ENCODE data around the gene EVI5L. TPM values are rescaled to one million over a fixed set of nuclear protein-coding genes. Genes with fewer than 3 reads are reported as not detected.

Gene EVI5L
- total and polyA plus RNA-seq, 5 donors from 2014 or later = 1.9 to 10.2 (median 2.2) TPM

- no peak overlapping the region for H3K27ac ChIP-seq (ENCODE audit: insufficient read depth, low read length, poor library complexity, severe bottlenecking)
- H3K9me3 ChIP-seq (ENCODE audit: control insufficient read depth in 2 of 2, low read length in 2 of 2) = no peaks in the 10 kb centered on the region
- H3K27me3 ChIP-seq (ENCODE audit: control insufficient read depth, insufficient read depth, low read length) = no peaks in the 10 kb centered on the region
- H3K27me3 Mint-ChIP-seq = no peaks in the 10 kb centered on the region
- peaks cover 7% of the 10 kb centered on the region for H3K4me1 ChIP-seq (ENCODE audit: control insufficient read depth, insufficient read depth, low read length, poor library complexity, severe bottlenecking)
- ATAC-seq (ENCODE audit: low read depth in 2 of 2) (no peak), DNase-seq (no peak)
- H3K4me3 ChIP-seq (ENCODE audit: low read depth, low read length) = no peak overlapping the region
- peaks cover 0 to 8% (median 1%) of the 10 kb centered on the region in 4 donors for H3K4me1 Mint-ChIP-seq
- no peak overlapping the region for H3K27ac Mint-ChIP-seq
- no peak overlapping the region for H3K4me3 Mint-ChIP-seq
- H3K36me3 Mint-ChIP-seq = no peaks in the 10 kb centered on the region
- peaks cover 0 to 3% (median 0%) of the 10 kb centered on the region in 7 donors for H3K9me3 Mint-ChIP-seq
- no peaks in the 10 kb centered on the region for H3K36me3 ChIP-seq (ENCODE audit: control insufficient read depth, insufficient read depth, low read length)
These were observed 21.8 kb downstream of the EVI5L start for GRCh38 chr19:7851623-7852500.

GRCh38 chr19:7852851-7853769, 23.1 kb downstream of the EVI5L start:
- Histone ChIP-seq H3K9me3 (ENCODE audit: control insufficient read depth in 2 of 2, low read length in 2 of 2) (no peaks in the 10 kb centered on the region), H3K4me3 (ENCODE audit: low read depth, low read length) (no peak overlapping the region), H3K27ac (ENCODE audit: insufficient read depth, low read length, poor library complexity, severe bottlenecking) (no peak overlapping the region), H3K4me1 (ENCODE audit: control insufficient read depth, insufficient read depth, low read length, poor library complexity, severe bottlenecking) (peaks cover 7% of the 10 kb centered on the region), H3K27me3 (ENCODE audit: control insufficient read depth, insufficient read depth, low read length) (no peaks in the 10 kb centered on the region), H3K36me3 (ENCODE audit: control insufficient read depth, insufficient read depth, low read length) (no peaks in the 10 kb centered on the region)
- Mint-ChIP-seq H3K4me3 (no peak overlapping the region), H3K4me1 (peaks cover 0 to 8% (median 1%) of the 10 kb centered on the region in 4 donors), H3K27ac (no peak overlapping the region), H3K36me3 (no peaks in the 10 kb centered on the region), H3K27me3 (no peaks in the 10 kb centered on the region), H3K9me3 (peaks cover 0 to 3% (median 0%) of the 10 kb centered on the region in 7 donors)
- ATAC-seq (ENCODE audit: low read depth in 2 of 2) = peak; percentile 67 to 69
- DNase-seq = peak; percentile 50 to 65 (median 55)

- Mint-ChIP-seq H3K4me3 (no peak overlapping the region), H3K27ac (no peak overlapping the region), H3K36me3 (no peaks in the 10 kb centered on the region), H3K4me1 (peaks cover 0 to 8% (median 1%) of the 10 kb centered on the region in 4 donors), H3K9me3 (peaks cover 0 to 4% (median 0%) of the 10 kb centered on the region in 7 donors), H3K27me3 (no peaks in the 10 kb centered on the region)
- peaks cover 7% of the 10 kb centered on the region for H3K4me1 ChIP-seq (ENCODE audit: control insufficient read depth, insufficient read depth, low read length, poor library complexity, severe bottlenecking)
- no peaks in the 10 kb centered on the region for H3K36me3 ChIP-seq (ENCODE audit: control insufficient read depth, insufficient read depth, low read length)
- no peaks in the 10 kb centered on the region for H3K27me3 ChIP-seq (ENCODE audit: control insufficient read depth, insufficient read depth, low read length)
- DNase-seq (no peak), ATAC-seq (ENCODE audit: low read depth in 2 of 2) (no peak)
- H3K27ac ChIP-seq (ENCODE audit: insufficient read depth, low read length, poor library complexity, severe bottlenecking) = no peak overlapping the region
- no peaks in the 10 kb centered on the region for H3K9me3 ChIP-seq (ENCODE audit: control insufficient read depth in 2 of 2, low read length in 2 of 2)
- no peak overlapping the region for H3K4me3 ChIP-seq (ENCODE audit: low read depth, low read length)
These were observed 23.7 kb downstream of the EVI5L start for GRCh38 chr19:7853770-7854128.

- Mint-ChIP-seq H3K27me3 (no peaks in the 10 kb centered on the region), H3K36me3 (no peaks in the 10 kb centered on the region), H3K4me3 (no peak overlapping the region), H3K4me1 (peaks cover 0 to 8% (median 1%) of the 10 kb centered on the region in 4 donors), H3K9me3 (peaks cover 0 to 4% (median 0%) of the 10 kb centered on the region in 7 donors), H3K27ac (no peak overlapping the region)
- Histone ChIP-seq H3K4me3 (ENCODE audit: low read depth, low read length) (no peak overlapping the region), H3K9me3 (ENCODE audit: control insufficient read depth in 2 of 2, low read length in 2 of 2) (no peaks in the 10 kb centered on the region), H3K4me1 (ENCODE audit: control insufficient read depth, insufficient read depth, low read length, poor library complexity, severe bottlenecking) (peaks cover 7% of the 10 kb centered on the region), H3K36me3 (ENCODE audit: control insufficient read depth, insufficient read depth, low read length) (no peaks in the 10 kb centered on the region), H3K27ac (ENCODE audit: insufficient read depth, low read length, poor library complexity, severe bottlenecking) (no peak overlapping the region), H3K27me3 (ENCODE audit: control insufficient read depth, insufficient read depth, low read length) (no peaks in the 10 kb centered on the region)
- no peak for ATAC-seq (ENCODE audit: low read depth in 2 of 2)
- no peak for DNase-seq
These were observed 25.5 kb downstream of the EVI5L start for GRCh38 chr19:7855426-7856108.

- no peaks in the 10 kb centered on the region for H3K36me3 ChIP-seq (ENCODE audit: control insufficient read depth, insufficient read depth, low read length)
- H3K4me1 Mint-ChIP-seq = peaks cover 0 to 11% (median 1%) of the 10 kb centered on the region in 4 donors
- H3K27ac ChIP-seq (ENCODE audit: insufficient read depth, low read length, poor library complexity, severe bottlenecking) = no peak overlapping the region
- no peaks in the 10 kb centered on the region for H3K9me3 ChIP-seq (ENCODE audit: control insufficient read depth in 2 of 2, low read length in 2 of 2)
- H3K4me3 ChIP-seq (ENCODE audit: low read depth, low read length) = no peak overlapping the region
- no peaks in the 10 kb centered on the region for H3K36me3 Mint-ChIP-seq
- H3K4me1 ChIP-seq (ENCODE audit: control insufficient read depth, insufficient read depth, low read length, poor library complexity, severe bottlenecking) = peaks cover 10% of the 10 kb centered on the region
- no peak overlapping the region for H3K4me3 Mint-ChIP-seq
- no peak overlapping the region for H3K27ac Mint-ChIP-seq
- DNase-seq (no peak), ATAC-seq (ENCODE audit: low read depth in 2 of 2) (no peak)
- H3K27me3 Mint-ChIP-seq = peaks cover under 1% of the 10 kb centered on the region
- H3K9me3 Mint-ChIP-seq = peaks cover 0 to 4% (median 0%) of the 10 kb centered on the region in 7 donors
- peaks cover under 1% of the 10 kb centered on the region for H3K27me3 ChIP-seq (ENCODE audit: control insufficient read depth, insufficient read depth, low read length)
These were observed 26.1 kb downstream of the EVI5L start for GRCh38 chr19:7856109-7856591.

- no peak overlapping the region for H3K27ac Mint-ChIP-seq
- H3K4me1 ChIP-seq (ENCODE audit: control insufficient read depth, insufficient read depth, low read length, poor library complexity, severe bottlenecking) = peaks cover 18% of the 10 kb centered on the region
These were observed 27.0 kb downstream of the EVI5L start for GRCh38 chr19:7856679-7857663.

More at GRCh38 chr19:7856679-7857663, 27.0 kb downstream of the EVI5L start:
- DNase-seq (no peak), ATAC-seq (ENCODE audit: low read depth in 2 of 2) (no peak)
- Mint-ChIP-seq H3K4me1 (peaks cover 0 to 17% (median 1%) of the 10 kb centered on the region in 4 donors), H3K27me3 (peaks cover 6% of the 10 kb centered on the region), H3K9me3 (peaks cover 0 to 4% (median 0%) of the 10 kb centered on the region in 7 donors), H3K36me3 (no peaks in the 10 kb centered on the region), H3K4me3 (no peak overlapping the region)
- H3K9me3 ChIP-seq (ENCODE audit: control insufficient read depth in 2 of 2, low read length in 2 of 2) = no peaks in the 10 kb centered on the region
- H3K27ac ChIP-seq (ENCODE audit: insufficient read depth, low read length, poor library complexity, severe bottlenecking) = no peak overlapping the region
- H3K27me3 ChIP-seq (ENCODE audit: control insufficient read depth, insufficient read depth, low read length) = peaks cover 3% of the 10 kb centered on the region
- H3K4me3 ChIP-seq (ENCODE audit: low read depth, low read length) = no peak overlapping the region
- no peaks in the 10 kb centered on the region for H3K36me3 ChIP-seq (ENCODE audit: control insufficient read depth, insufficient read depth, low read length)
